B cell (primary cell): Measurements from ENCODE around the gene PCK2. TPM values are rescaled to one million over a fixed set of nuclear protein-coding genes. Genes with fewer than 3 reads are reported as not detected.

Experiments
- ATAC-seq: fragments of 200-7000 bp; cut with Tn5 transposase; one replicate; pipeline ENCODE4 v1.10.0; 2021; ENCODE audit warnings: low read depth, mild to moderate bottlenecking, moderate number of reproducible peaks, moderate library complexity
- CTCF ChIA-PET: fragments of 350-600 bp; sonication (Branson Sonifier 250); formaldehyde crosslinking; loops from one replicate; lab custom pipeline; 2021; ENCODE audit warnings: antibody characterized with exemption, inconsistent platforms; lab: Charles Lee
- POLR2A ChIA-PET: fragments of 350-600 bp; sonication (Branson Sonifier 250); formaldehyde crosslinking; loops from one replicate; lab custom pipeline; 2021; ENCODE audit warnings: antibody characterized with exemption; lab: Charles Lee
- DNase-seq: peaks from one replicate; pipeline ENCODE4 v3.0.0; 2013
- H2AFZ ChIP-seq: 2 replicates; pipeline ENCODE4 v1.6.1; 2012; ENCODE audit warnings: mild to moderate bottlenecking, low read depth, low read length; ENCODE audit not compliant: insufficient read depth, poor library complexity, severe bottlenecking
- H3K27ac ChIP-seq, 2 donors: 1 replicate in 1 of 2; 2 replicates in 1 of 2; pipeline ENCODE4 v1.5.1; 2012 to 2013; ENCODE audit warnings: low read length in 2 of 2, mild to moderate bottlenecking in 2 of 2, moderate library complexity in 1 of 2
- H3K27me3 ChIP-seq, 4 experiments: fragments of 200-600 bp in 1 of 4; sonication (generic) in 1 of 4; replicated peaks in 1 of 4; 1 replicate in 2 of 4; 2 replicates in 2 of 4; pipeline versions ENCODE4 v1.6.1 to v1.7.0; 2013 to 2016; ENCODE audit warnings: low read length in 3 of 4, mild to moderate bottlenecking in 2 of 4, mixed read lengths in 1 of 4, moderate library complexity in 1 of 4; ENCODE audit not compliant: insufficient read depth in 4 of 4, control insufficient read depth in 3 of 4; ENCODE audit errors: control extremely low read depth in 1 of 4
- H3K36me3 ChIP-seq, 2 experiments: replicated peaks in 1 of 2; 1 replicate in 1 of 2; 2 replicates in 1 of 2; pipeline versions ENCODE4 v1.6.1 to v1.7.1; 2013; ENCODE audit warnings: low read length in 1 of 2; ENCODE audit not compliant: insufficient read depth in 2 of 2, control insufficient read depth in 1 of 2; ENCODE audit errors: control extremely low read depth in 1 of 2, extremely low read depth in 1 of 2
- H3K4me1 ChIP-seq, 2 donors: fragments of 200-600 bp in 1 of 2; sonication (generic) in 1 of 2; 1 replicate in 1 of 2; 2 replicates in 1 of 2; pipeline versions ENCODE4 v1.5.1 to v1.6.1; 2013 to 2017; ENCODE audit warnings: low read length in 2 of 2; ENCODE audit not compliant: control insufficient read depth in 2 of 2, insufficient read depth in 2 of 2
- H3K4me2 ChIP-seq: replicated peaks from 2 replicates; pipeline ENCODE3; 2012; ENCODE audit warnings: mild to moderate bottlenecking, low read depth, low read length; ENCODE audit not compliant: poor library complexity, severe bottlenecking
- H3K4me3 ChIP-seq, 5 experiments: fragments of 200-600 bp in 1 of 5; sonication (generic) in 1 of 5; 1 replicate in 3 of 5; 2 replicates in 2 of 5; pipeline versions ENCODE4 v1.5.1 to v1.7.0; 2011 to 2016; ENCODE audit warnings: low read length in 4 of 5, mild to moderate bottlenecking in 4 of 5, low read depth in 2 of 5, control low read depth in 1 of 5, moderate library complexity in 1 of 5; ENCODE audit not compliant: insufficient read depth in 1 of 5; ENCODE audit errors: control extremely low read depth in 1 of 5, extremely low read depth in 1 of 5
- H3K79me2 ChIP-seq: fragments of 200-600 bp; sonication (generic); one replicate; pipeline ENCODE4 v1.6.0; 2016; ENCODE audit warnings: low read length; ENCODE audit not compliant: control insufficient read depth, insufficient read depth
- H3K9ac ChIP-seq: fragments of 200-600 bp; sonication (generic); 2 replicates; pipeline ENCODE4 v1.6.1; 2017; ENCODE audit warnings: mild to moderate bottlenecking, low read length, moderate library complexity
- H3K9me3 ChIP-seq, 3 donors: one replicate each; pipeline versions ENCODE4 v1.6.1 to v1.7.1; 2013; ENCODE audit warnings: low read length in 2 of 3; ENCODE audit not compliant: control insufficient read depth in 2 of 3, insufficient read depth in 1 of 3; ENCODE audit errors: control extremely low read depth in 1 of 3
- H4K20me1 ChIP-seq: 2 replicates; pipeline ENCODE4 v1.6.0; 2012; ENCODE audit warnings: mild to moderate bottlenecking, low read length; ENCODE audit not compliant: insufficient read depth, control insufficient read depth, poor library complexity, severe bottlenecking
- H3K27ac Mint-ChIP-seq: one replicate; pipeline ENCODE4 v1.8.0; 2021; ENCODE audit warnings: mixed read lengths
- H3K27me3 Mint-ChIP-seq: one replicate; pipeline ENCODE4 v1.8.0; 2021; ENCODE audit warnings: mixed read lengths
- H3K4me1 Mint-ChIP-seq: one replicate; pipeline ENCODE4 v1.8.0; 2021; ENCODE audit warnings: mixed read lengths
- H3K4me3 Mint-ChIP-seq: one replicate; pipeline ENCODE4 v1.8.0; 2021; ENCODE audit warnings: mixed read lengths
- H3K9me3 Mint-ChIP-seq: one replicate; pipeline ENCODE4 v1.8.0; 2022; ENCODE audit warnings: mixed read lengths; ENCODE audit not compliant: insufficient read depth
- CTCF ChIP-seq: fragments of 200-600 bp; IDR thresholded peaks from one replicate; pipeline ENCODE4 v1.8.0; 2022; ENCODE audit warnings: antibody characterized with exemption, mild to moderate bottlenecking
- EZH2 ChIP-seq: IDR thresholded peaks from 2 replicates; pipeline ENCODE4 v1.6.1; 2012; ENCODE audit warnings: borderline replicate concordance, low read depth, mild to moderate bottlenecking, moderate library complexity, low read length; ENCODE audit not compliant: insufficient read depth, poor library complexity, severe bottlenecking
- WGBS: methylation state at CpG from one replicate; pipeline ENCODE4 v1.1.5; 2013; ENCODE audit warnings: missing lambda C conversion rate; ENCODE audit not compliant: insufficient coverage; 5-methylcytosine and 5-hydroxymethylcytosine counted together
- intact Hi-C: fragments of 100-400 bp; cut with micrococcal nuclease; formaldehyde crosslinking; loops from one replicate; pipeline ENCODE4 v1.10.0; 2022
- polyA plus RNA-seq: library from polyadenylated mRNA; depleted of rRNA; stranded (reverse); fragments of >200 nt; gene quantifications from 2 replicates; pipeline ENCODE4 v1.2.3, GENCODE V29; 2012
- total RNA-seq, 2 donors: library from RNA; stranded (reverse); fragments of 120-200 nt in 1 of 2; gene quantifications; 1 replicate in 1 of 2; 2 replicates in 1 of 2; pipeline versions ENCODE4 v1.2.3 to v1.2.4, GENCODE V29; 2013 to 2022

The PCK2 gene
- total and polyA plus RNA-seq, 2 donors (not counting 1 experiment from before 2014, with no cell fraction given) = 40.4 to 58.4 TPM

DNA sequence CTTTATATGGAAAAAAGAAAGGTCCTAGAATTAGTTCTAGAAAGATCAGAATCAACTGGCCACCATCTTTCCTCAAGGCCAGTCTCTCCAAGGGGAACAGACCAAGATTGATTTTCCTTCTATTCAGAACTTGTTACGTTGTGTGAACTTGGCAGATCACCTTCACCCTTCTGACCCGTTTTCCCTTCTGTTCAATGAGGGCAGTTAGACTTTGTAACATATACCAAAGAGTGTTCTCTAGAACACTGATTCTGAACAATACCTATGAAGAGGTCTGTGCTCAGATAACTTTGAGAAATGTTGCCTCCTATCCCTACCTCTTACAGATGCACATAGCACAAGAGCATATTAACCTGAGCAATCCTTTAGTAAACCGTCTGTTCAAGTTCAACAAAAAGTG is 10.6 kb upstream of the PCK2 start:
- Histone ChIP-seq H3K4me3 (no peak overlapping the region), H3K27me3 (no peaks in the 10 kb centered on the region), H4K20me1 (no peaks in the 10 kb centered on the region), H3K9me3 (no peaks in the 10 kb centered on the region), H3K9ac (no peak overlapping the region), H2AFZ (no peak overlapping the region), H3K79me2 (peaks cover 2% of the 10 kb centered on the region), H3K27ac (no peak overlapping the region), H3K4me1 (peaks cover 18 to 21% of the 10 kb centered on the region in 2 donors), H3K4me2 (no peak overlapping the region), H3K36me3 (no peaks in the 10 kb centered on the region)
- Mint-ChIP-seq H3K4me3 (no peak overlapping the region), H3K4me1 (peaks cover 23% of the 10 kb centered on the region), H3K27me3 (no peaks in the 10 kb centered on the region), H3K27ac (peak overlapping the region; percentile 43), H3K9me3 (no peaks in the 10 kb centered on the region)
- ChIA-PET POLR2A (interaction anchor here (0.6 to 1.0 kb wide), 2 partner anchors 12 to 32 kb away, joined by 3 read pairs; partner anchors contain the start of gene CARMIL3), CTCF (interaction anchor here (3.3 to 8.0 kb wide), 3 partner anchors 10 to 25 kb away, joined by 17 to 96 read pairs (median 75); partner anchors contain the start of gene PCK2)
- 100% methylated on average over 1 of the region's 3 CpGs for WGBS
- TF ChIP-seq CTCF (no peak), EZH2 (no peak)
- intact Hi-C loops = no loop called here
- DNase-seq (no peak), ATAC-seq (no peak)

GRCh38 chr14:24084440-24084839 is 9.7 kb upstream of the PCK2 start:
- H3K27ac Mint-ChIP-seq = no peak overlapping the region
- H3K27me3 Mint-ChIP-seq = no peaks in the 10 kb centered on the region
- no peaks in the 10 kb centered on the region for H3K9me3 Mint-ChIP-seq
- Histone ChIP-seq H2AFZ (no peak overlapping the region), H3K27ac (no peak overlapping the region), H3K4me2 (no peak overlapping the region), H3K9ac (no peak overlapping the region), H3K9me3 (no peaks in the 10 kb centered on the region), H3K4me3 (no peak overlapping the region), H3K4me1 (peaks cover 18 to 21% of the 10 kb centered on the region in 2 donors), H4K20me1 (no peaks in the 10 kb centered on the region), H3K79me2 (peaks cover 4% of the 10 kb centered on the region), H3K36me3 (no peaks in the 10 kb centered on the region), H3K27me3 (no peaks in the 10 kb centered on the region)
- peaks cover 21% of the 10 kb centered on the region for H3K4me1 Mint-ChIP-seq
- ATAC-seq (no peak), DNase-seq (no peak)
- ChIA-PET POLR2A (no interaction called here), CTCF (interaction anchor here (1.2 to 8.0 kb wide), 3 partner anchors 24 to 29 kb away, joined by 3 to 75 read pairs (median 17); no protein-coding TSS in a partner anchor)
- intact Hi-C loops = no loop called here
- no peak for TF ChIP-seq EZH2
- TF ChIP-seq CTCF = no peak
- 100% methylated on average over 2 of the region's 2 CpGs for WGBS
- no peak overlapping the region for H3K4me3 Mint-ChIP-seq
